ENCODE data around the gene RASL10A. TPM values are rescaled to one million over a fixed set of nuclear protein-coding genes. Genes with fewer than 3 reads are reported as not detected.

Gene RASL10A
- polyA plus RNA-seq, 3 donors, result 0.12 to 0.26 TPM; not detected in 1

DNA sequence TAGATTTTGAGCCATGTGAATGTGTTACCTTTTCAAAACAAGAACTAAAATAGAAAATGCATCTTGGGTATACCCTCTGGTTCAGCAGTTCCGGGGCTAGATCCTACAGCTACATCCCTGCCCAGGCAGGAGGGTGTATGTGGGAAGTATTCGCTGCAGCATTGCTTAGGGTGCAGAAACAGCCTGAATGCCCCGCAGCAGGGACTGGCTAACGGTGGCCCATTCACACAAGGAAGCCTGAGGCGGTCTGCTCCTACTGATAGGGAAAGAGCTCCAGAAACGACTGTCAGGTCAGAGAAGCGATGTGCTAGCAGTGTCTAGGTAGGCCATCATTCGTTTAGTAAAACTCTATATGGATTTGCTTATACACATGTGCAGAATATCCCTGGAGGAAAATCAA, 9.9 kb upstream of the RASL10A start:
- no peak for DNase-seq (ENCODE audit: low read depth in 3 of 3, low spot score in 2 of 3)

DNA sequence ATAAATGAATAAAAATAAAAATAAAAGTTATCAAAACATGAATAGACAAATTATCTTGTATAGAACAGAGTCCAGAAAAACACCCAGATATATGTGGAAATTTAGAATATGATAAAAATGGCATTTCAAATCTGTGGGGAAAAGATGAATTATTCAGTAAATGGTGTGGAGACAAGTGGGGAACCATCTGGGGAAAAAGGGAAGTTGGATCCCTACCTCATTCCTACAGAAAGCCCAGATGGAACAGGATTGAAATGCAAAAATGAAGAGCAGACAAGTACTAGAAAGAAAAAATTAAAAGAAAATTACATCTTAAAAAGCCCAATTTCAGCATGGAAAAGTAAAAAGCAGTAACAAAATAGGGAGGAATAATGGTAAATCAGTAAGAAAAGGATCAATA, 8.1 kb upstream of the RASL10A start:
- DNase-seq (ENCODE audit: low read depth in 3 of 3, low spot score in 2 of 3), result no peak

DNA sequence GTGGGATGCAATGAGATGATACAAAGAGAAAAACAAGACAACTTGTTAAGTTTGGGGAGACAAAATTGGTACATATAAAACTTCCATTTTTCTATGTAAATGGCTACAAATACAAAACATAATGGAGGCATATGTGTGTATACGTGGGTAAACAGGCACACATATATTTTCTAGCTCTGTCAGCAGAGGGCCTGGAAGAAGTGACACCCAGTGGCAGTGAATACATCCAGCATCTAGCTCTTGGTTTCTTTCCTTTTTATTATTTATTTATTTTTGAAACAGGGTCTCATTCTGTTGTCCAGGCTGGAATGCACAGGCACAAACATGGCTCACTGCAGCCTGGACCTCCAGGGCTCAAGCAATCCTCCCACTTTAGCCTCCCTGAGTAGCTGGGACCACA, 5.0 kb upstream of the RASL10A start:
- DNase-seq (ENCODE audit: low read depth in 3 of 3, low spot score in 2 of 3), result no peak

DNA sequence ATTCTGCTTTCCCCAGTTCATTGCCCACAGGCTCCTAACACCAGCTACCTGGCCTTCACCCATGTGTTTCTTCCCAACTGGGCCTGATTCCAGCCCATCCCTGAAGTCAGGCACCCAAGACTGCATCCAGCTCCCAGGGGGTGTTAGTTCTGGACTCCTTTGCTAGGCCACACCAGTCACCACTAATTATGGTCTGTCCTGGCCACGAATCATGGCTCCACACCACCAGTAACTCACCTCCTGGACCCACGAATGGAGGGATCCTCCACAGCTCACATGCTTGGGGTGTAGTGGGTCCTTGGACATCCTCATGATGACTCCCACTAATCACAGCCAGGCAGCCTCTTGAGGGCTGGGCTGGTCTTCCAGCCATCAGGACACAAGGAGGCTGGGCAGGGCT, 3.6 kb upstream of the RASL10A start:
- no peak for DNase-seq (ENCODE audit: low read depth in 3 of 3, low spot score in 2 of 3)

DNA sequence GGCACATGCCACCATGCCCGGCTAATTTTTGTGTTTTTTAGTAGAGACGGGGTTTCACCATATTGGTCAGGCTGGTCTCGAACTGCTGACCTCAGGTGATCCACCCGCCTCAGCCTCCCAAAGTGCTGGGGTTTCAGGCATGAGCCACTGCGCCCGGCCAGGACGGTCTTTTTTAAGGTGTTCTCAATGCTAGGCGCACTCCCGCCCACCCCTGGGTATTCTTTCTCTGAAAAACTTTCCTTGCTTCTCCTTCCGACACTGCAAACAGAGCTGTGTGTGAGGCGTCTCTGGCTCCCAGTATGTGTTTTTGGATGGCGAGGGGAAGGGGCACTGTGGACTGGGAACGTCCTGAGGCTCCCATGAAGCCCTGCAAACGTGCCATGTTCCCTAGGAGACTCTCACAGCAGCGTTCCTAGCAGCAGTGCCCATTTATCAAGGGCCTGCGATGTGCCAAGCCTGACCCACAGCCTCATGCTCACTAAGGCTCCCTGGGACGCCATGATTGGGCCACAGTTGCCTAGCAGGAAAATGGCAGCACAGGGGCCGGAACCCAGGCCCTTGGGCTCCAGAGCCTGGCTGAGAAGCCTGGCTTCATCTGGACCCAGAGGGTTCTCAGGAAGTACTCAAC, 2.4 kb upstream of the RASL10A start:
- no peak for DNase-seq (ENCODE audit: low read depth in 3 of 3, low spot score in 2 of 3)

DNA sequence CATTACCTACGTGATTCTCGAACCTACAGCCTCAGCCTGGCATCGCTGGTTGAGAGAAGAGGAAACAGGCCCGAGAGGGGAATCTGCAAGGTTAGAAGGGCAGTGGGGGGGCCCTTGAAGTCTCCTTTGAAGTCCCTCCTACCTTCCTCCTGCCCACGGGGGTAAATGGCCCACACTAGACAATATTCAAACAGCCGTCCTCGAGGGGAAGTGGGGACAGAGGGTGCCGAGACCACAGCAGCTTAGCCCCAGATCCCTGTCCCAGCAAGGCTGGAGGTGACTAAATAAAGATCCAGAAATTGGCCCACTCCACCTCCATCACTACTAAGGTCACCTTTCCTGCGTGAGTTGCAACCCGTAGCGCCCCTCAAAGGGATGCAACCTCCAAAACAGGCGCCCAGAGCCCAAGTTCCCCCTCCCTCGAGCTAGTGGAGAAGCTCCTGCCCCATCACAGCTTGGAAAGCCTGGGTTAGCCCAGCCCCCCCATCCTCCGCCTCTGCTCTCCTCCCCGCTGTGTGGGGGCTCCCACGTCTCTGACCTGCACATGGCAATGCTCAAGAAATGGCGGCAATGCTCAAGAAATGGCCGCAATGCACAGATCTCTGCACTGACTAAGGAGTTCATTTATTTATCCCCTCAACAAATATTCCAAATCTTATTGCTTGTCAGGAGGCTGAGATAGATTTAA, 788 bp upstream of the RASL10A start:
- no peak for DNase-seq (ENCODE audit: low read depth in 3 of 3, low spot score in 2 of 3)

DNA sequence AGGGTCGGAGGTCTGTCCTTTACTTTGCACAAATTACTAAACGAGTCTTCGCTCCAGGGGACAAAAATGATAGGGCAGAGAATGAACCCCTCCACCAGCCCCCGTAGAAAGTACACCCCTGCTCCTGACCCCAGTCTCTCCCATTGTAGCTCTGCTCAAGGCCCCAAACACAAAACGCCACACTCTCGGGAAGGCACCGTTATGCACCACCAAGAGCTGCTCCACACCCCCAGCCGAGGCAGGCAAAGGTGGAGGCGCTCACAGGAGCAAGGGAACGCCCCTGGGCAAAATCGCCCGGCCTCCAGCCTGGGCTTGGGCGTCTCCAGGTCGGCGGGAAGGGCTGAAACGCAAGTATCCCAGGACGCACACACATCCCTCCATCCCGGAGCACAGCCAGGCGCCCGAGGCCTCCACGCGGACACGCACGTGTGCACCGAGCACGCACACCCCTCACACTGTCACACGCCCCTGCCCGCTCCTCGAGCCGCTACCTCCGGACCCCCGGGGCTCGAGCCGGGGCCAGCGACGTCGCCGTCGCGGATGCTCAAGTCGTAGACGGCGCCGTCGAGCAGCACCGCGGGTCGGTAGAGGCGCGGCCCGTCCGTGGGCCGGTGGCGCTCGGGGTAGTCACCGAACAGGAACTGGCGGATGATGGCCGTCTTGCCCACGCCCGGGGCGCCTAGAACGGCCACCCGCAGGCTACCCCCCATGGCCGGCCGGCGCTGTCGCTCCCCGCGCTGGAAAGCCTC, 786 bp downstream of the RASL10A start:
- DNase-seq (ENCODE audit: low read depth in 3 of 3, low spot score in 2 of 3), result no peak

DNA sequence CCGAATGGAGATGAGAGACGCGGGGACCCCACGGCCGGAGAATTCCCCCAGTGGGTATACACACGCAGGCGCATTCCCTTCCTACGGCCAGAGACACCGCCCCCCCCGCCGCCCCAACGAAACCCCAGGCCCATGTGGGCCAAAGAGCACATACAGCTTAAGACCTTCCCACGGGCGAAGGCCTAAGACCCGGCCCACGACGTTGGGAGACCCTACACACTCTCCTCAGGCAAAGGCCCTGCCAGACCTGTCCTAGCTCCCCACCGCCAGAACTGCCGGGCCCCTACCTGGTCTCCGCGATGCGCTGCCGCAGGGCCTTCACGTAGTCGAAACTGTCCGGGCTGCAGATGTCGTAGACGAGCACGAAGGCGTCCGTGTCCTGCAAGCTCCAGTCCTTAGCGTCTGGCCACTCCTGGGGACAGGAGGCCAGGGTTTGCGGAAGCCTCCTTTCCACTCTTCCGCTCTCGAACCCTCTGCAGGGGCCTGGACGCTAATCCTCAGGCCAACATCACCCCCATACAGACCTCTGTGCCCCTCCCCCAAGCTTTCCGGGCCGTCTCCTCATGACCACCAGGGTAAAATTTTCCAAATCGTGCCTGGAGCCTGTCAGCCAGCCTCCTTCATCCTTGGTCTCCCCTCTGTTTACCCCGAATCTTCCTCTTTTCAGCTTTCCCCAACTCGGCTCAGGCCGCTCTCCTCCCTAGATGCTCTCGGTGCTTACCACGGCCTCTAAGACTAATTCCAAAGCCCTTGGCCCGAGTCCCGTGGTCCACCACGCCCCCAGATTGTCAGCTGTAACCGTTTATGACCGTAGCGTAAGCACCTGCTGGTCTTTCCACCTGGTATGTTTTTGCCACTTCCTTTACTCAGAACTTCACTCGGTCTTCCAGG, 1.7 kb downstream of the RASL10A start:
- no peak for DNase-seq (ENCODE audit: low read depth in 3 of 3, low spot score in 2 of 3)

DNA sequence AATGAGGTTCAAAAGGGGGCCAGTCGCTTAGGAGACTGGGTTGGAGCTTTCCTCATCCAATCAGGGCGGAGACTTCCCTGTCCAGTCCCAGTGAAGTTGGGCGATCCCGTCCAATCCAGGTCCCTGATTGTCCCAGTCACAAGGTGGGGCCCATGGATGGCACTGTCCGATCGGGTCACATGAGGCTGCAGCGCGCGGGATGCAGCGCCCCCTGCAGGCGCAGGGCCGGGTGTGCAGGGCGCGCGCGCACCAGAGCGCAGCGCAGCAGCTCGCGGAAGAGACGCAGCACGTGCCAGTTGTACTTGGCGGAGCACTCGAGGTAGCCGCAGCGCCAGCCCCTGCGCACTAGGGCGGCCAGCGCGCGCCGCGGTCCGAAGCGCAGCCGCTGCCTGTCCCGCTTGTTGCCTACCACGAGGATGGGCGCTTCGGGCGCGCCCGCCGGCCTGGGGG, 2.3 kb downstream of the RASL10A start:
- no peak for DNase-seq (ENCODE audit: low read depth in 3 of 3, low spot score in 2 of 3)

DNA sequence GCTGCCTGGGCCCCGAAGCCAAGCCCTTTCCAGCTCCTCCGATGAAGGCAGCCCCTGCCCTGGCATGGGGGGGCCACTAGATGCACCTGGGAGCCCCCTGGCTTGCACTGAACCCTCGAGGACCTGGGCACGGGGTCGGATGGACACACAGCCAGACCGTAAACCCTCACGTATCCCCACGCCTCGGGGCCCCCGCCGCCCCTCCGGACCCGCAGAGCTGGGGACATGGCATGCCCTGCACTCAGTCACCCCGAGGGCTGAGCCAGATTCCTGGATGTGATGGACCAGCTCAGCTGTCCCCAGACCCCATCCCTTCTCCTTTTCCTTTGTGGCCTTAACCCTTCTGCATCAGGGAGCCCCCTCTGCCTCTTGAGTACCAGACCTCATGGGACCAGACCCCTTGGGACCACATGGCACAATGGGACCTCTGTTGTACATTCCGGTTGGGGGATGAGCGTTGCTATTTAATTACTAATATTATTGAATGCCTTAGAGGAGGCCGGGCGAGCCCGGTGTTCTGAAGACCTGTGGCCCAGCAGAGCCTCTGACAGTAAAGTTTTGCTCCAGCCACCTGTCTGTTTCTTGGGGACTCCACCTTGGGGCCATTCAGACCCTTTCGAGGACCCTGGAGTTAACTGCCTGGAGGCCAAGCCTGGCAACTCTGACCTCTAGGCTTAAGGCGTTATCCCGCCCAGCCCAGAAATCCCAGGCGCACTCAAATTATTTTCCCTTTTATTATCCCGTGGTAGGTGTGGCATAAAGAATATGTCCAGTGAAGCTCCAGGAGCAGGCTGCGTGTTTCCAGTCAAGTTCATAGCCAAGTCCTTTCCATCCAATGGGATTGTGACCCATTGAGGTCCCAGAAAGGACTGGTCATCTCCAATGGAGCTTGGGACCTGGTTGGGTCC, 3.0 kb downstream of the RASL10A start:
- DNase-seq (ENCODE audit: low read depth in 3 of 3, low spot score in 2 of 3), result no peak

DNA sequence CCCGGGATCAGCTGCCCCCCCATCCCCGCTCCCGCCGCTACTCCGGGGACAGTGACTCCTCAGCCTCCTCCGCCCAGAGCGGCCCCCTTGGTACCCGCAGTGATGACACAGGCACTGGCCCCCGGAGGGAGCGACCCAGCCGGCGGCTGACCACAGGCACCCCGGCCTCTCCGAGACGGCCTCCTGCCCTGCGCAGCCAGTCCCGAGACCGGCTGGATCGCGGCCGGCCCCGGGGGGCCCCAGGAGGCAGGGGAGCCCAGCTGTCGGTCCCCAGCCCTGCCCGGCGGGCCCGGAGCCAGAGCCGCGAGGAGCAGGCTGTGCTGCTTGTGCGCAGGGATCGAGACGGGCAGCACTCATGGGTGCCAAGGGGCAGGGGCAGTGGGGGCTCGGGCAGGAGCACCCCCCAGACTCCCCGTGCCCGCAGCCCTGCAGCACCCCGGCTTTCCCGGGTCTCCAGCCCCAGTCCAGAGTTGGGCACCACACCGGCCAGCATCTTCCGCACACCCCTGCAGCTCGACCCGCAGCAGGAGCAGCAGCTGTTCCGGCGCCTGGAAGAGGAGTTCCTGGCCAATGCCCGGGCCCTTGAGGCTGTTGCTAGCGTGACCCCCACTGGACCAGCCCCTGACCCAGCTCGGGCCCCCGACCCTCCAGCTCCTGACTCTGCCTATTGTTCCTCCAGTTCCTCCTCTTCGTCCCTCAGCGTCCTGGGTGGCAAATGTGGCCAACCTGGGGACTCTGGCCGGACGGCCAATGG, 3.9 kb downstream of the RASL10A start:
- DNase-seq (ENCODE audit: low read depth in 3 of 3, low spot score in 2 of 3), result no peak

DNA sequence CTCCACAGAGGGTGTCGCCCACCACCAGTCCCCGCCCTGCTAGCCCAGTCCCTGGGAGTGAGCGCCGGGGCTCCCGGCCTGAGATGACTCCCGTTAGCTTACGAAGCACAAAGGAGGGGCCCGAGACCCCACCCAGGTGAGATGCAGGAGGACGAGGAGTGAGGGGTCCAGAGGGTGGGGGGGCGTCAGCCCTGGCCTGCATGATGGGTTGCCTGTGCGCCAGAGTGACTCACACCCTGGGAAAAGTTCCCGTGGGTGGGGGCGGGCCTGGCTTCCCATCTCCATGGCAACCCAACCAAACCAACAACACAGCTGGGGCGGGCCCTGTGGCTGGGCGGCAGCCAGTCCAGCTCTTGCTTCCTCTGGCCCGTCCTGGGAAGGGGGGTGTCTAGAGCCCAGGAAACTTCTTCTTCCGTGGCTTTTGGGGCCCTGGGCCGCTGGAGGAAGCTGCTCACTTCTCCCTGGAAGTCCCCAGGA, 4.6 kb downstream of the RASL10A start:
- peak; percentile 64 to 78 (median 73) for DNase-seq (ENCODE audit: low read depth in 3 of 3, low spot score in 2 of 3)

DNA sequence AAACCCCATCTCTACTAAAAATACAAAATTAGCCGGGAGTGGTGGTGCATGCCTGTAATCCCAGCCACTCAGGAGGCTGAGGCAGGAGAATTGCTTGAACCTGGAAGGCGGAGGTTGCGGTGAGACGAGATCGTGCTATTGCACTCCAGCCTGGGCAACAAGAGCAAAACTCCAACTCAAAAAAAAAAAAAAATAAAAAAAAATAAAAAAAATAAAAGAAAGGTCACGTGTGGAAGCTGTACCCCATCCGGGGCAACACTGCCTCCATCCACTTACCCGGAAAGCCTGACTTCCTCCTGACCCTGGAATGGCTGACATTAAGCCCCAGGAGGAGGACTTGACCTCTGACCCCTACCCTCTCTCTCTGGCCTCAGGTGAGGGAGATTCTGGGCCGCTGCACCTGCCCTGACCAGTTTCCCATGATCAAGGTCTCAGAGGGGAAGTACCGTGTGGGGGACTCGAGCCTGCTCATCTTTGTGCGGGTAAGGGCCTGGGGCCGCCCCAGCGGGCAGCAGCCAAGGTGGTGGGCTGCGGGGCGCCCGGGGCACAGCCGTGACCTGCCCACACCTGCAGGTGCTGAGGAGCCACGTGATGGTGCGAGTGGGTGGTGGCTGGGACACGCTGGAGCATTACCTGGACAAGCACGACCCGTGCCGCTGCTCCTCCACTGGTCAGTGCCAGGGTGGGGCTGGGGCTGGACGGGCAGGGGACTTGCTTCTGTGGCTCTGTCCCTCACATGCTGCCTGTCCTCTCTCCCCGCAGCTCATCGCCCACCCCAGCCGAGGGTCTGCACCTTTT, 5.2 kb downstream of the RASL10A start:
- no peak for DNase-seq (ENCODE audit: low read depth in 3 of 3, low spot score in 2 of 3)

DNA sequence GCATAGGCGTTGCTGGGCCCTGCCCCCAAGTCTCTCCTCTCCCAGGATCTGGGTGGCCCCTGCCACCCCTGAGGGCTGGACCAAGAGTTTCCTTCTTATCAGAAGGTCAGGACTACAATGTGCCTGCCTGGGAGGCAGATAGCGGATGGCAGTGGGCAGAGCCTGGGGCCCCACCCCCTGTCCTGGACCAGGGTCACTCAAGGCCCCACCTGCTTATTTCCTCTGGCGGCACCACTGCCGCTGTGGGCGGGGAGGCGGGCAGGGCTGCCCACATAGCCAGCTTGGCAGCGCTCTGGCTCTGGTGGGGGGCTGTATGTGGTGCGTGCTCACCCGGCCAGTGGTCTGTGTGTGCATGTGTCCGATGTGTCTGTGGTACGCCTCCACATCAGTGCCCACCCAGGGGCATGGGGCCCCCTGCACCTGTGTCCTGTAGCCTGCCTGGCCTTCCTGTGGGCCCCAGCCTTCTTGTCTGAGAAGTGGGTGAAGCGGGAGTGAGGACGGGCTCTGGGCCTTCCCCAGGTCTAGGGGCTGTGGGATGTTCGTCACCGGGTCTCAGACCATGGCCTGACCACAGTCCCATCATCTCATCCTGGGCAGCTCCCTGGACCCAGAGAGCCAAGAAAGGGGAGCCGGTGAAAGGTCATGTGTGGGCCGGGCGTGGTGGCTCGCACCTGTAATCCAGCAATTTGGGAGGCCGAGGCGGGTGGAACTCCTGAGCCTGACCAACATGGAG, 6.0 kb downstream of the RASL10A start:
- DNase-seq (ENCODE audit: low read depth in 3 of 3, low spot score in 2 of 3), result no peak

DNA sequence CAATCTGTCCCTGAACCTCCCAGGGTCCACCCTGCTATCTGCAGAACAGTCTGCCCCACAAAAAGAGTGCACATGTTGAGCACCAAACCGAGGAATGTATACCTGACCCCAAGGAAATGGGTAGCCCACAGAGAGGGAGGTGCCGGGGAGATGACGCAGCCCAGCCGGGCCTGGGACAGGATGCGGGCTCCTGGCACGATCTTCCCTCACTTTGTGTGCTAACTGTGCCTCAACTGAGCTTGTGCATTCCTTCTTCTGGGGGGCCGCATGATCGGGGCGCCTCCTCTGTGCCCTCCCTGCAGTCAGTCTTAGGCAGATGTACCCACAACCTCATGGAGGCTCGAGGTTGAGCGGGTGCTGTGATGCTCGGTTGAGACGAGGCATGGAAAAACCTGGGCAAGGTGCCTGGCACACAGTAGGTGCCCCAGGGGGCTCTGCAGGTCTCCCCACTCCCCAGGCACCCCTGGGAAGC, 6.7 kb downstream of the RASL10A start:
- DNase-seq (ENCODE audit: low read depth in 3 of 3, low spot score in 2 of 3), result no peak

DNA sequence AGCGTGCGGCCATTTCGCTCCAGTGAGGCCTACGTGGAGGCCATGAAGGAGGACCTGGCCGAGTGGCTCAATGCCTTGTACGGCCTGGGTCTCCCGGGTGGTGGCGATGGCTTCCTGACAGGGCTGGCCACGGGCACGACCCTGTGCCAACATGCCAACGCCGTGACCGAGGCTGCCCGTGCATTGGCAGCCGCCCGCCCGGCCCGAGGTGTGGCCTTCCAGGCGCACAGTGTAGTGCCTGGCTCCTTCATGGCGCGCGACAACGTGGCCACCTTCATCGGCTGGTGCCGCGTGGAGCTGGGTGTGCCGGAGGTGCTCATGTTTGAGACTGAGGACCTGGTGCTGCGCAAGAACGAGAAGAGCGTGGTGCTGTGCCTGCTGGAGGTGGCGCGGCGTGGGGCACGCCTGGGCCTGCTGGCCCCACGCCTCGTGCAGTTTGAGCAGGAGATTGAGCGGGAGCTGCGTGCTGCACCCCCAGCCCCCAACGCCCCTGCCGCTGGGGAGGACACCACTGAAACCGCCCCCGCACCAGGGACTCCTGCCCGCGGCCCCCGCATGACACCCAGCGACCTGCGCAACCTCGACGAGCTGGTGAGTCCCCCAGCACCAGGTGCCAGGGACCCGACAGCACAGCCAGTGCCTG, 7.2 kb downstream of the RASL10A start:
- no peak for DNase-seq (ENCODE audit: low read depth in 3 of 3, low spot score in 2 of 3)

DNA sequence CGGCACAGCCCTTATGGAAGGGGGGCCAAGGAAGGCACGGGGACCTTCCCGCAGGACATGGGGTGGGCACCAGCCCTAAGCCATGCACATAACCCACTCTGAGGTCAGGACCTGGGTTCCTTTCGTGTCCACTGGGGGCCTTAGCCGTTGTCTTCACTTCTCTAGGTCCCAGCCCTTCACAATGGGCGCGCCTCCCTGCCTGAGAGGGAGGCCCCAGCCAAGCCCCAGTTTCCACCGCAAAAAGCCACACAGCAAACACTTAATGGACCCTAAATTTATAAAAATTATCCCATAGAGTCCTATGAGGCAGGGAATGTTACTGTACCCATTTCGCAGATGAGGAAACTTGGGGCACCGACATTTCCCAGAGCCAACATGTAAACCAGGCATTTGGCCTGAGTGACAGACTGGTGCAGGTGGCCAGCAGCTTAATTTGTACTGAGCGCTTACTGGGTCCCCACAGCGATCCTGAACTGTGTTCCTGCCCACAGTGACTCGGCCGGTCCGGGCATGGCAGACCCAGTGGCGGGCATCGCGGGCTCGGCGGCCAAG, 7.8 kb downstream of the RASL10A start:
- no peak for DNase-seq (ENCODE audit: low read depth in 3 of 3, low spot score in 2 of 3)
